ENCODE data around the gene VMAC.

VMAC gene

DNA sequence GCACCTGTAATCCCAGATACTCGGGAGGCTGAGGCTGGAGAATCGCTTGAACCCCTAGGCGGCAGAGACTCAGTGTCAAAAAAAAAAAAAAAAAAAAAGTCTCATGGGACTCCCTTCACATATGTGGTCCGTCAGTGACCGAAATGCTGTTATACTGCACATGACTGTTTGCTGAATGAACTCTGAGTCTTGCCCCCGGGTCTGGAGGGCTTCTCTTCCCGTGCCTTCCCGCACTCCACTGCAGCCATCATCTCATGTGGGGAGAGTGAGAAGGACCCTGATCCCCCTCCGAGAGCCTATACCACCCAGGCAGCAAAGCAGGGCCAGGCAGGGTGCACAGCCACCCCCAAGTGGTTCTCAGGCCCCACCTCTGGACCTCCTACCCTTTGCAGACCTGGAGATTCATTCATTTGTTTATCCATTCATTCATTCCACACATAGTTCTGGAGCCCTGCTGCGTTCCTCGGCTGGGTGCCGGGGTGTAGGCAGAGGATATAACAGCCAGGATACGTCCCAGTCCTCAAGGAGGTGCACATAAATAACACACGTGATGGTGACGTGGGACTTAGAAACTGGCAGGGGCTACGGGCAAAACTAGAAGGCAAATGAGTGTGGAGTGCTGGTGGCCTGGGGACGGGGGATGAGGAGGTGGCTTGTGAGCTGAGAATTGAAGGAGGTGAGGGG lies 15.2 kb upstream of the VMAC start:
- Histone ChIP-seq H3K9ac (ENCODE audit: low read length) (no peak overlapping the region), H3K9me3 (ENCODE audit: control insufficient read depth, insufficient read depth, low read depth, low read length) (no peaks in the 10 kb centered on the region)

DNA sequence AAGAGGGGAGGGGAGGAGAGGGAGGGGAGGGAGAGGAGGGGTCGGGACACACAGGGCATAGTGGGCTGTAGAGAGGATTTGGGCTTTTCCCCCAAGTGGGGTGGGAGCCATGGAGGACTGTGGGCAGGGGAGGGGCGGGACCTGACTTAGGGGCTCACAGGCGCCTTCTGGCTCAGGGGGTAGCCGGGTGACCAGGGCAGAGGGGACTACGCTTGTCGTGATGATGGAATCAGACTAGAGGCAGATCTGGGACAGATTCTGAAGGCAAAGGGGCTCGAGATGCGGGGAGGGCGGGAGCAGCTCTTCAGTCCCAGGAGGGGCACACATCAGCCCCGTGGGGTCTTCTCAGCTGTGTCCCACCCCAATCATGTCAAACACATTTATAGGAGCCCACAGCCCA lies 14.6 kb upstream of the VMAC start:
- H3K27ac ChIP-seq (ENCODE audit: low read depth, low read length): no peak overlapping the region
- H3K4me3 ChIP-seq (ENCODE audit: low read depth, low read length): no peak overlapping the region
- H3K27me3 ChIP-seq (ENCODE audit: control insufficient read depth, insufficient read depth, low read length): no peaks in the 10 kb centered on the region
- no peak overlapping the region for H3K9ac ChIP-seq (ENCODE audit: low read length)
- peaks cover 4% of the 10 kb centered on the region for H3K36me3 ChIP-seq (ENCODE audit: control insufficient read depth, insufficient read depth, low read length)
- H3K4me1 ChIP-seq (ENCODE audit: control insufficient read depth, insufficient read depth, low read length): peaks cover 15% of the 10 kb centered on the region
- no peaks in the 10 kb centered on the region for H3K9me3 ChIP-seq (ENCODE audit: control insufficient read depth, insufficient read depth, low read depth, low read length)

More for the DNA sequence above, 15.2 kb upstream of the VMAC start:
- peaks cover 15% of the 10 kb centered on the region for H3K4me1 ChIP-seq (ENCODE audit: control insufficient read depth, insufficient read depth, low read length)
- no peak overlapping the region for H3K4me3 ChIP-seq (ENCODE audit: low read depth, low read length)
- no peak overlapping the region for H3K27ac ChIP-seq (ENCODE audit: low read depth, low read length)
- H3K36me3 ChIP-seq (ENCODE audit: control insufficient read depth, insufficient read depth, low read length): no peaks in the 10 kb centered on the region
- no peaks in the 10 kb centered on the region for H3K27me3 ChIP-seq (ENCODE audit: control insufficient read depth, insufficient read depth, low read length)

DNA sequence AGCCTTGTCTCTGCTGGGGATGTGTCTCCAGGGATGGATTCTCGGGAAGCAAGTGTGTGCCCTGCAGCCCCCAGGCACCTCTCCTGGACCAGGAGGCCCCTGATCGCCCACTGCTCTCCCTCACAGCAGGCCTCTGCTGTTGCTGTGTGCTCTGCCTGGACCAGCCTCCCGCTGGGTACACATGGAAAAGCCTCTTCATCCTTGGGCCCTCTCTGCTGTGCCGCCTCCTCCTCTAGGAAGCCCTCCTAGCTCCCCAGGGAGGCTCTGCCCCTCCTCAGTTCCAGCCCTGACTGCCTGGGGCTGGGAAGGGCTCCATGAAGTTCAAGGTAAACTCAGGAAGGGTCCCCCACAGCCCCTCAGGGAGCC lies 13.1 kb upstream of the VMAC start:
- no peak overlapping the region for H3K9ac ChIP-seq (ENCODE audit: low read length)

DNA sequence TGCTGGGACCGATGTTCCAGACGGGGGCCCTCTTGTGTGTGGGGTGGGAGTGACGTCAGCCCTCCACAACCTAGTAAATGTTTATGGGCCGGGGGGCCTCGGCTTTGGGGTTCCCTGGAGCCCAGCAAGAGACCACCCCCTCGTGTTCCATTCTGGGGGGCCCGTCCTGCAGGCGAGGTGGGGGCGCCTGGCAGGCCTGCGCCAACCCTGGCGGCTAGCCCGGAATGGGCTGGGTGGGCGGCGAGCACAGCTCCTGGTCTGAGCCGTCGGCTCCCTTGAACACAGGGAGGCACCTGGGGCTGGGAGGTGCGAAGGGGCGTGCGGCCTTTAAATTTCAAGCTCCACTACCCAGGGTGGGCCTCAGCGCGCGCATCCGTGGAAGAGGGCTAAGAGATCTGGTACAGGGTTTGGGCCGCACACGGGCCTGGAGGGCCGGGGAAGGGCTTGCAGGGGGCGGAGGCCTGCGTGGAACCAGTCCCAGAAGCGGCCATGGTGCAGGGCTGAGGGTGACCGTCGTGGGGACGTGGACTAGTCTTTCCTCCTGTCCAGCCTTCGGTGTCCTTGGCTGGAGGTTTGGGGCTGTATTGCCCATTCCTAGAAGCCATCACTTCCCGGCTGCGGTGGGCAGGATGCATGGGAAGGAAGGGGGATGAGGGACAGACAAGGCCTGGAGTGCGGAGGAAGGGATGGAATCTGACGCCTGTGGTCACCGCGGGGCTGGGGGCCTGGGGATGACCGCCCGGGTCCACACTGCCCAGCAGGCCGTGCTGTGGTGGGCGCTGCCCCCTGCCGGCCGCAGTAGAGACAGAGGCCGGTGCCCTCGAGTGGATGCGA lies 12.5 kb upstream of the VMAC start:
- Histone ChIP-seq H3K36me3 (ENCODE audit: control insufficient read depth, insufficient read depth, low read length) (peaks cover 24% of the 10 kb centered on the region), H3K4me3 (ENCODE audit: low read depth, low read length) (no peak overlapping the region), H3K9me3 (ENCODE audit: control insufficient read depth, insufficient read depth, low read depth, low read length) (no peaks in the 10 kb centered on the region), H3K27ac (ENCODE audit: low read depth, low read length) (no peak overlapping the region), H3K4me1 (ENCODE audit: control insufficient read depth, insufficient read depth, low read length) (peaks cover 15% of the 10 kb centered on the region), H3K9ac (ENCODE audit: low read length) (no peak overlapping the region), H3K27me3 (ENCODE audit: control insufficient read depth, insufficient read depth, low read length) (no peaks in the 10 kb centered on the region)

More for the DNA sequence above, 13.1 kb upstream of the VMAC start:
- H3K9me3 ChIP-seq (ENCODE audit: control insufficient read depth, insufficient read depth, low read depth, low read length): no peaks in the 10 kb centered on the region
- peaks cover 18% of the 10 kb centered on the region for H3K36me3 ChIP-seq (ENCODE audit: control insufficient read depth, insufficient read depth, low read length)
- H3K27me3 ChIP-seq (ENCODE audit: control insufficient read depth, insufficient read depth, low read length): no peaks in the 10 kb centered on the region
- no peak overlapping the region for H3K4me3 ChIP-seq (ENCODE audit: low read depth, low read length)
- no peak overlapping the region for H3K27ac ChIP-seq (ENCODE audit: low read depth, low read length)
- H3K4me1 ChIP-seq (ENCODE audit: control insufficient read depth, insufficient read depth, low read length): peaks cover 15% of the 10 kb centered on the region

DNA sequence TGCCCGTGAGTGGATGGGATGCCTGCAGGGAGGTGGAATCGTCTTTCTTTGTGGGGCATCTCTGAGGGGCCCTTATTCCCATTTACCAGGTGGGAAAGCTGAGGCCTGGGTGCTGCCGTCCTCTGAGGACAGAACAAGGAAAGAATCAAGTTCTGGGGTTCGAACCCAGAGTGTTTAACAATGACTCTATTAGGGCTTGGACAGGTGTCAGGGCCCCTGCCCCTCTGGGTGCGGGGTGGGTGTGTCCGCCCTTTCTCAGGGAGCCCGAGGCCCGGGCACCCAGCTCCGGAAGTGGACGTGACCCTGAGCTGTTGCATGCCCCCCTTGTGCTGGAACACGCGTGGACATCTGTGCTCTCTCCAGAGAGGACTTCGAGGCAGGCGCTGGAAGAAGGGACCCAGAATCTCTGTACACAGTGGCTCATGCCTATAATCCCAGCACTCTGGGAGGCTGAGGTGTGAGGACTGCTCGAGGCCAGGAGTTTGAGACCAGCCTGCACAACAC lies 11.8 kb upstream of the VMAC start:
- Histone ChIP-seq H3K9ac (ENCODE audit: low read length) (no peak overlapping the region), H3K36me3 (ENCODE audit: control insufficient read depth, insufficient read depth, low read length) (peaks cover 24% of the 10 kb centered on the region), H3K4me3 (ENCODE audit: low read depth, low read length) (no peak overlapping the region), H3K9me3 (ENCODE audit: control insufficient read depth, insufficient read depth, low read depth, low read length) (no peaks in the 10 kb centered on the region), H3K4me1 (ENCODE audit: control insufficient read depth, insufficient read depth, low read length) (peaks cover 15% of the 10 kb centered on the region), H3K27me3 (ENCODE audit: control insufficient read depth, insufficient read depth, low read length) (no peaks in the 10 kb centered on the region), H3K27ac (ENCODE audit: low read depth, low read length) (no peak overlapping the region)

DNA sequence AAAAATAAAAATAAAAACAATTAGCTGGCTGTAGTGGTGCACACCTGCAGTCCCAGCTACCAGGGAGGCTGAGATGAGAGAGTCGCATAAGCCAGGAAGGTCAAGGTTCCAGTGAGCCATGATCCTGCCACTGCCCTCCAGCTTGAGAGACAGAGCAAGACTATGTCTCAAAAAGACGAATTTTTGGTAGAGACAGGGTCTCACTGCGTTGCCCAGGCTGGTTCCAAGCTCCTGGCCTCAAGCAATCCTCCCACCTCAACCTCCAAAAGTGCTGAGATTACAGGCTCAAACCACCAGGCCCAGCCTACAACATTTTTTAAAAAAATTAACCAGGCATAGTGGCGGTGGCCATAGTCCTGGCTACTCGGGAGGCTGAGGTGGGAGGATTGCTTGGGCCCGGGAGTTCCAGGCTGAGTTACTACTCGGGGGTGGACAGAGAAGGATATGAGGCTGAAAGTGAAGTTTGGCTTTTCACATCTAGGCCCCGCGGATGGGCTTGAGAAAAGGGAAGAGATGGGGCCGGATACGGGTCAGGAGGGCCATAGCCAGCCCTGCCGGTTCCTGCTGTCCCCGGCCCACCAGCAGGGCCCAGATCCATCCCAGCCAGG lies 11.3 kb upstream of the VMAC start:
- H3K27ac ChIP-seq (ENCODE audit: low read depth, low read length): no peak overlapping the region
- peaks cover 15% of the 10 kb centered on the region for H3K4me1 ChIP-seq (ENCODE audit: control insufficient read depth, insufficient read depth, low read length)

DNA sequence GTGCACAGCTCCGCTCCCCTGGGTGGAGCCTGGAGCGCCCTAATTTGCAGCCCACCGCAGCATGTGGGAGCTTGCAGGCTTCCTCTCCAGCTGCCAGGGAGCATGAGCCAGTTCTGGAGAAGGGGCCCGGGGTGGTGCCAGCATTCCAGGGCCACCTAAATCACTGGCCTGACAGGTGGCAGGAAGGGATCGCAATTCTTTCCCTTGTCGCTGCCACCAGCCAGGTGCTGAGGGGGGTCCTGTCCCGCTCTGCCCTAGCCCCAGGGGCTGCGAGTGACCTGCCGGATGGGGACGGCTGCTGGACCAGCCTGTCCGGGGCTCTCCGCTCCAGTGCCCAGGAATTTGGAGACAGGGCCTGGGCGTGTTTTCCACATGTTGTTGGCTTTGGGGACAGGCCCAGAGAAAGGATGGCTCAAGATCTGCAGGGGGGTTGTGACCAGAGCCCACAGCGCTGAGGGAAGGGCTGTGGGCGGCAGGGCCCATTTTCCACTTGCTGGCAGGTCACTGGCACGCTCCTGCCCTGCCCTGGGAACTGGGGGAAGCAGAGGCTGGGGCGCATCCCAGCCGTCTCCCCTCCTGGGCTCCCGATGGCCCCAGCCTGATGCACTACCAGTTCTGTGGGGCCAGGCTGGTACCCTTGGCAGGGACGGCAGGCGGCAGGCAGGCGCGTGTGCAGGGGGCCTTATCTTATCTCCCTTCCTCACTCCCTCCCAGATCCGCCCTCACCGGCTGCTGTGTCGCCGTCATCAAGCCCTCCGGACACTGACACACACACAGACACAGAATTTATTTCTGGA lies 10.6 kb upstream of the VMAC start:
- H3K4me1 ChIP-seq (ENCODE audit: control insufficient read depth, insufficient read depth, low read length): peaks cover 15% of the 10 kb centered on the region
- no peak overlapping the region for H3K27ac ChIP-seq (ENCODE audit: low read depth, low read length)
- H3K9ac ChIP-seq (ENCODE audit: low read length): no peak overlapping the region
- no peak overlapping the region for H3K4me3 ChIP-seq (ENCODE audit: low read depth, low read length)
- peaks cover 24% of the 10 kb centered on the region for H3K36me3 ChIP-seq (ENCODE audit: control insufficient read depth, insufficient read depth, low read length)
- H3K27me3 ChIP-seq (ENCODE audit: control insufficient read depth, insufficient read depth, low read length): no peaks in the 10 kb centered on the region
- no peaks in the 10 kb centered on the region for H3K9me3 ChIP-seq (ENCODE audit: control insufficient read depth, insufficient read depth, low read depth, low read length)

More for the DNA sequence above, 11.3 kb upstream of the VMAC start:
- Histone ChIP-seq H3K9me3 (ENCODE audit: control insufficient read depth, insufficient read depth, low read depth, low read length) (no peaks in the 10 kb centered on the region), H3K9ac (ENCODE audit: low read length) (no peak overlapping the region), H3K4me3 (ENCODE audit: low read depth, low read length) (no peak overlapping the region), H3K27me3 (ENCODE audit: control insufficient read depth, insufficient read depth, low read length) (no peaks in the 10 kb centered on the region), H3K36me3 (ENCODE audit: control insufficient read depth, insufficient read depth, low read length) (peaks cover 24% of the 10 kb centered on the region)

DNA sequence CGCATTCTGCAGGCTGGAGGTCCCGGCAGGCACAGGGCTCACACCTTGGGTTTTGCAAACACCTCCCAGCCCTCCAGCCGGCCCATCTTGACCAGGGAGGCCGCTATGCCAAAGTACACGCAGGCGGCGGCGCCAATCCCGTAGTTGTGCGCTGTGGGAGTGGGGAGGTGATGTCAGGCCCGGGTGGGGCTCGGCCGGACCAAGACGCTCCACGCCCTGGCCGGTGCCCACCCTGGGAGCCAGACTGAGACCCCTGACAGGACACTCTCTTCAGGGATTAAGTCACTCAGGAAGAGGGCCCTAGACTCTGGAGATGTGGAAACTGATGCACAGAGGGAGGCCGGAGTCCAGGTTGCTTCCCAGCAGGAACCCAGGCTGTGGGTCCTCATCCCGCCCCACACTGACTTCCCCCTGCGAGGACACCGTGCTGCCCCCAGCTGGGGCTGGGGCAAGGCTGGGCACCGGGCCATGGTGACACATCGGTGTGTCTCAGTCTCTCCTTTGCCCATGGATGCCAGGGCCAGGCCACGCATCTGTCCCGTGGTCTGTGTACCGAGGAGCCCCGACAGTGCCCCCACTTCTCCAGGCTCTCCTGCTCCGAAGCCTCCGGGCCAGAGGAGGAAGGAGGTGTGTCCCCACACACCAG lies 9.8 kb upstream of the VMAC start:
- peaks cover 25% of the 10 kb centered on the region for H3K36me3 ChIP-seq (ENCODE audit: control insufficient read depth, insufficient read depth, low read length)
- H3K27ac ChIP-seq (ENCODE audit: low read depth, low read length): no peak overlapping the region
- H3K9me3 ChIP-seq (ENCODE audit: control insufficient read depth, insufficient read depth, low read depth, low read length): no peaks in the 10 kb centered on the region
- peaks cover 9% of the 10 kb centered on the region for H3K4me1 ChIP-seq (ENCODE audit: control insufficient read depth, insufficient read depth, low read length)
- no peak overlapping the region for H3K4me3 ChIP-seq (ENCODE audit: low read depth, low read length)
- H3K9ac ChIP-seq (ENCODE audit: low read length): no peak overlapping the region
- no peaks in the 10 kb centered on the region for H3K27me3 ChIP-seq (ENCODE audit: control insufficient read depth, insufficient read depth, low read length)

DNA sequence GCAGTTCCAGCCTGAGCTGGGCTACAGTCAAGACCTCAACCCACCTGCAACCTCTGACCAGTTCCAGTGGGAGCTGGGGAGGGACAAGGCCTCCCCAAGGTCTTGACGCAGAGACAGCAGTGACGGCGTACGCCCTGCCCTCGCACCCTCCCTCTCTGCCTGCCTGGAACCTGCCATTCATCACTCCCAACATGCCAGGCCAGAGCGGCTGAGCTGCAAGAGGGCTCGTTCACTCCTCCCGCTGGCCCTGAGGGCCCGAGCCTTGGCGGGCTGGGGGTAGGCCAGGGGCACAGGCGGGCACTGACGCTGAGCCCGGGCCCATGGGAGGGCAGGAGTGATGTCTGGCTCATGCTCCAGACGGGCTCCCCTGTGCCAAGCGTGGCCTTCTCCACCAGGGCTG lies 9.3 kb upstream of the VMAC start:
- Histone ChIP-seq H3K36me3 (ENCODE audit: control insufficient read depth, insufficient read depth, low read length) (peaks cover 30% of the 10 kb centered on the region), H3K9me3 (ENCODE audit: control insufficient read depth, insufficient read depth, low read depth, low read length) (no peaks in the 10 kb centered on the region)

DNA sequence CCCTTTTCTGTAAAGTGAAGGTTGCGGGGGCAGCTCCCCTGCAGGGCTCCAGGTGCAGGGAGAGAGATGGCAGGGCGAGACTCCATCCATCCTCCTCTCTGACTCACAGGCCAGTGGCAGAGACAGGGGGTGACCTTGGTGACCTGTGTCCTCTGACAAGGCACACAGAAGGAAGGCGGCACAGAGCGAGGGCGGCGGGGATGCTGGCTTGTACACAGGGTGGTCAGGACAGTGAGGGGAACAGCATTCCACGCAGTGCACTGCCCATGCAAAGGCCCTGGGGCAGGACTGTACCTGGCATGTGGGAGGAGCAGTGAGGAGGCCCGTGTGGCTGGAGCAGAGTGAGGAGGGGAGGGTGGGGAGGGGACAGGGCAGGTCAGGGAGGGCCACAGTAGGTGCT lies 8.8 kb upstream of the VMAC start:
- no peaks in the 10 kb centered on the region for H3K9me3 ChIP-seq (ENCODE audit: control insufficient read depth, insufficient read depth, low read depth, low read length)
- no peak overlapping the region for H3K4me3 ChIP-seq (ENCODE audit: low read depth, low read length)
- H3K36me3 ChIP-seq (ENCODE audit: control insufficient read depth, insufficient read depth, low read length): peaks cover 30% of the 10 kb centered on the region
- H3K4me1 ChIP-seq (ENCODE audit: control insufficient read depth, insufficient read depth, low read length): peaks cover 9% of the 10 kb centered on the region
- no peaks in the 10 kb centered on the region for H3K27me3 ChIP-seq (ENCODE audit: control insufficient read depth, insufficient read depth, low read length)
- H3K27ac ChIP-seq (ENCODE audit: low read depth, low read length): no peak overlapping the region
- H3K9ac ChIP-seq (ENCODE audit: low read length): no peak overlapping the region

More for the DNA sequence above, 9.3 kb upstream of the VMAC start:
- Histone ChIP-seq H3K9ac (ENCODE audit: low read length) (no peak overlapping the region), H3K4me1 (ENCODE audit: control insufficient read depth, insufficient read depth, low read length) (peaks cover 9% of the 10 kb centered on the region), H3K27me3 (ENCODE audit: control insufficient read depth, insufficient read depth, low read length) (no peaks in the 10 kb centered on the region), H3K4me3 (ENCODE audit: low read depth, low read length) (no peak overlapping the region), H3K27ac (ENCODE audit: low read depth, low read length) (no peak overlapping the region)

Data from HUES6 (cell line).